GM10248 (cell line): ENCODE data around the gene TMEM134.

Source experiments
- CTCF ChIA-PET: fragments of 300-600 bp; sonication (Branson Sonifier 250); formaldehyde crosslinking; extraction: SDS; loops from one replicate; lab custom pipeline; 2021; ENCODE audit warnings: antibody characterized with exemption; lab: Yijun Ruan, JAX
- POLR2A ChIA-PET: fragments of 350-650 bp; sonication (Branson Sonifier 250); formaldehyde crosslinking; extraction: SDS; loops from one replicate; lab custom pipeline; 2020; ENCODE audit warnings: antibody characterized with exemption; lab: Yijun Ruan, JAX
- DNase-seq: peaks from one replicate; pipeline ENCODE4 v3.0.0; 2012; ENCODE audit errors: extremely low spot score
- TF ChIP-seq, protein P1 (sequence below): IDR thresholded peaks from 2 replicates; pipeline ENCODE4 v1.5.1; 2012; ENCODE audit warnings: mild to moderate bottlenecking, low read depth; ENCODE audit errors: extremely low read depth, missing control alignments, control extremely low read depth

TMEM134 gene

DNA sequence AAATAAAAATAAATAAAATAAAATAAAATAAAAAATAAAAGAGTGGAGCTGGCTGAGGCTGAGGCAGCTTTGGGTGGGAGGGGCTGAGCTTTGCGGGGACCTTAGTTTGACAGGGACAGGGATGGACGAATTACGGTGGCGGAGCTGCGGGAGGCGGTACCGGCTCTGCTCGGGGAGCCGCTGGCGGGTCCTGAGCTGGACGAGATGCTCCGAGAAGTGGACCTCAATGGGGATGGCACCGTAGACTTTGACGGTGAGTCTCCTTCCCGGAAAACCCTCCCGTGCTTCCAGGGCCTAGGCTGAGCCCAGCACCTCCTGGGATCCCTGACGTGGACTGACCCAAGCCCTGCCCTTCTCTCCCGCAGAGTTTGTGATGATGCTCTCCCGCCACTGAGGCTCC, 10.8 kb downstream of the TMEM134 start:
- ChIA-PET POLR2A (interaction anchor here (0.6 to 1.4 kb wide), 2 partner anchors 8 to 10 kb away, joined by 4 read pairs; no protein-coding TSS in a partner anchor), CTCF (interaction anchor here (3.7 kb wide), 1 partner anchor 20 kb away, joined by 19 read pairs; the partner anchor contains the start of gene PTPRCAP)
- TF ChIP-seq, protein P1, sequence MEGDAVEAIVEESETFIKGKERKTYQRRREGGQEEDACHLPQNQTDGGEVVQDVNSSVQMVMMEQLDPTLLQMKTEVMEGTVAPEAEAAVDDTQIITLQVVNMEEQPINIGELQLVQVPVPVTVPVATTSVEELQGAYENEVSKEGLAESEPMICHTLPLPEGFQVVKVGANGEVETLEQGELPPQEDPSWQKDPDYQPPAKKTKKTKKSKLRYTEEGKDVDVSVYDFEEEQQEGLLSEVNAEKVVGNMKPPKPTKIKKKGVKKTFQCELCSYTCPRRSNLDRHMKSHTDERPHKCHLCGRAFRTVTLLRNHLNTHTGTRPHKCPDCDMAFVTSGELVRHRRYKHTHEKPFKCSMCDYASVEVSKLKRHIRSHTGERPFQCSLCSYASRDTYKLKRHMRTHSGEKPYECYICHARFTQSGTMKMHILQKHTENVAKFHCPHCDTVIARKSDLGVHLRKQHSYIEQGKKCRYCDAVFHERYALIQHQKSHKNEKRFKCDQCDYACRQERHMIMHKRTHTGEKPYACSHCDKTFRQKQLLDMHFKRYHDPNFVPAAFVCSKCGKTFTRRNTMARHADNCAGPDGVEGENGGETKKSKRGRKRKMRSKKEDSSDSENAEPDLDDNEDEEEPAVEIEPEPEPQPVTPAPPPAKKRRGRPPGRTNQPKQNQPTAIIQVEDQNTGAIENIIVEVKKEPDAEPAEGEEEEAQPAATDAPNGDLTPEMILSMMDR = no peak
- DNase-seq = no peak

- DNase-seq = no peak
- ChIA-PET CTCF (interaction anchor here (1.7 kb wide), 1 partner anchor 112 kb away, joined by 6 read pairs; no protein-coding TSS in a partner anchor), POLR2A (no interaction called here)
- TF ChIP-seq, protein P1 = no peak
Observed at GRCh38 chr11:67457453-67457852, 11.6 kb downstream of the TMEM134 start.

- ChIA-PET CTCF (interaction anchor here (1.0 to 1.7 kb wide), 2 partner anchors 29 to 110 kb away, joined by 3 to 6 read pairs; no protein-coding TSS in a partner anchor), POLR2A (interaction anchor here (0.8 kb wide), 1 partner anchor 12 kb away, joined by 3 read pairs; no protein-coding TSS in a partner anchor)
- no peak for DNase-seq
Observed at GRCh38 chr11:67456068-67456705, 12.9 kb downstream of the TMEM134 start.

GRCh38 chr11:67455054-67455453, 14.0 kb downstream of the TMEM134 start, which contains the start of gene CABP4:
Gene CABP4, plus strand, starts transcription at chr11:67455354. Its CDS starts 70 bp downstream, at chr11:67455424.
- CTCF ChIA-PET = interaction anchor here (1.0 to 1.1 kb wide), 2 partner anchors 10 to 104 kb away, joined by 3 read pairs; no protein-coding TSS in a partner anchor
- POLR2A ChIA-PET = interaction anchor here (0.5 kb wide), 1 partner anchor 24 kb away, joined by 6 read pairs; no protein-coding TSS in a partner anchor
- TF ChIP-seq, protein P1 = no peak
- DNase-seq = no peak

More at GRCh38 chr11:67456068-67456705, 12.9 kb downstream of the TMEM134 start:
- TF ChIP-seq, protein P1 = no peak

DNA sequence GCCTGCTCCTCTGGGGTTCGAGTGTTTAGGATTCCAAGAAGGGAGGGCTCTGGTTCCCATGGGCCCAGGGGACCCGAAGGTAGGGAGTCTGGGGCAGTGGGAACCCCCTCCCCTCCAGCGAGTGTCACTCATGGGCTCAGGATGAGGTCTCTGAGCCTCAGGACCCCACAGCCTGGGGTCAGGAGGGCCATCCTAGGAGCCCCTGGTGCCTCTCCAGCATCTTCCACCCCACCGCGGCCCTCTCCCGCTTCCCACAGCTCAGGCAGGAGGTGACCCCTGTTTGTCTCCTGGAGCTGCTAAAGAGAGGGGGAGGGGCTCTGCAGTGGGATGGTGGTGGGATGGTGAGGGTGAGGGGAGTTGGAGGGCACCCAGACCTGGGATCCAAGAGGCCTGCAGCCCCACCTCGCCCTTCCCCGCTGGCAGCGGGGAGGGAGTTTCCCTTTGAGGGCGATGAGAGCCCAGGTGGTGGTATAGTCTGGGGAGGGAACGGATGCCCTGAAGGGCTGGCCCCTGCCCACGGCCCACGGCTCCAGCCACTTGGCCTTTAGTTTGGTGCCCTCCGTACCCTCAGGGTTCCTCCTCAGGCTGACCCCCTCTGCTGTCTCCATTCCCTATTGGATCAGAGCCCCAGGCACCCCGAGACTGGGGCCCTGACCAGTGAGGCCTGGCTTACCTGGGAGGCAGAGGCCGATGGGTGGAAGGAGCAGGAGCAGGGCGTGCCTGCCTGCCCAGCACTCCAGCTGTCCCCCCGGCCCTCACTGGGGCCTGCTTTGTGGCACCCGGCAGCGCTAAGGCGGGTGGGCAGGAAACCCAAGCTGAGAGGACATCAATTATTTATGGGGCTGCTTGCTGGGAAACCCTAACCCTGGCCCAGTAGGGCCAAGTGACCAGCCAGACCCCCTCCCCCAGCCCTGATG, 15.0 kb downstream of the TMEM134 start:
- DNase-seq = no peak
- TF ChIP-seq, protein P1 = no peak
- POLR2A ChIA-PET = interaction anchor here (0.5 kb wide), 1 partner anchor 23 kb away, joined by 6 read pairs; no protein-coding TSS in a partner anchor
- CTCF ChIA-PET = interaction anchor here (1.1 kb wide), 1 partner anchor 103 kb away, joined by 3 read pairs; no protein-coding TSS in a partner anchor
